Activated CD4-positive, alpha-beta T cell treated with anti-CD3 and anti-CD28 coated beads, Interleukin-2, amount 10 ng/mL, durations not matched to agents 7 days and 5 days (primary cell): ENCODE data around the gene PTPRN2. TPM values are rescaled to one million over a fixed set of nuclear protein-coding genes. Genes with fewer than 3 reads are reported as not detected.
"Not testable (repeated sequence)": the region's sequence is repeated elsewhere in the genome, so short reads cannot be mapped to it uniquely, and the experiment has no call there.

Experiments used
- CTCF ChIA-PET: fragments of 350-600 bp; sonication (Branson Sonifier 250); formaldehyde crosslinking; loops from one replicate; lab custom pipeline; 2021; ENCODE audit warnings: antibody characterized with exemption; lab: Charles Lee
- POLR2A ChIA-PET: fragments of 350-600 bp; sonication (Branson Sonifier 250); formaldehyde crosslinking; loops from one replicate; lab custom pipeline; 2021; ENCODE audit warnings: antibody characterized with exemption; lab: Charles Lee
- DNase-seq: peaks from one replicate; pipeline ENCODE4 v3.0.0-alpha.2; 2020
- H3K27ac Mint-ChIP-seq: one replicate; pipeline ENCODE4 v1.8.0; 2021; ENCODE audit warnings: mild to moderate bottlenecking, moderate library complexity, mixed read lengths
- H3K27me3 Mint-ChIP-seq: one replicate; pipeline ENCODE4 v1.8.0; 2021; ENCODE audit warnings: mixed read lengths
- H3K36me3 Mint-ChIP-seq: one replicate; pipeline ENCODE4 v1.8.0; 2021; ENCODE audit warnings: low read depth, mixed read lengths
- H3K4me1 Mint-ChIP-seq: one replicate; pipeline ENCODE4 v1.8.0; 2021; ENCODE audit warnings: mixed read lengths
- H3K4me3 Mint-ChIP-seq: one replicate; pipeline ENCODE4 v1.8.0; 2021; ENCODE audit warnings: mild to moderate bottlenecking, moderate library complexity, mixed read lengths
- H3K9me3 Mint-ChIP-seq: one replicate; pipeline ENCODE4 v1.8.0; 2021; ENCODE audit warnings: mixed read lengths
- total RNA-seq, 2 experiments: library from RNA; stranded (reverse); gene quantifications; one replicate each; pipeline ENCODE4 v1.2.3, GENCODE V29; 2021

PTPRN2 gene
- total RNA-seq, 2 experiments from 2014 or later: 2.6 to 2.7 TPM

DNA sequence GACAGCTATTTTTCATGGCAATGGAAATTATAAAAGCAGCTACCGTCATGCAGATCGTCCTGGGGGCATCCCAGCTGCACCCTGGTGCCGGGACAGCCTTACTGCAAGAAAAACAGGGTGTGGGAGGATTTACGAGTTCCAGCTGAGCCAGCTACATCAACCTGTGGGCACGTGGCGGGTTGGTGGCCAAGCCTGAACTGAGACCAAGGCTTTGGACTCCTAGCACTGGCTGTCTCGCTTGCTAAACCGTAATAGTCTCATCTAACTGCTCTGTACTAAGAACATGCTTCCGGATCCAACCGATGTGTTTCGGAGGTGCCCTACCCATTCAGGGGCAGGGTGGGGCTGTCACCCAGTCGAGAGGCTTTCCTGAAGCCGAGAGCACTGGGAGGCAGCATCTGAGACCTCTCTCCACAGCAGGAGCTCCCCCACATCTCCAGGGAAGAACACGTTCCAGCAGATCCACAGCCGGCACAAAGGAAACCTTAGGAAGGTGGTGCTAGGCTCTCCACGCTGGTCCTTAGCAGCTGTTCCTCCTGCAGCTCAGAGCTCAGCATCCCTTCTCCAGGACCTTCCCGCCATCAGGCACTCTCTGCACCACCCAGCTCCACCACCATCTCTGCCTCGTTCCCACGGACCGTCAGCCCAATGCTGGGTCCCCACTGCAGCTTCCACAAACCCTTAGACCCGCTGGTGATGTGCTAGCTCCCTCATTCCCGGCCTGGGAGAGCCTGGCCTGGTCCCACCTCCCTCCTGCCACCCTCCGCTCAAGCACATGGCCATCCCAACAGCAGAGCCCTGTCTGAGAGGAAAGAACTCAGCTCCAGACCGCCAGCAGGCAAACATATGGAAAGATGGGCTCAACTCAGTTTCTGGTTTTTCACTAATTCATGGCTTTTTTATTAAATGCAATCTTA is 158.5 kb downstream of the PTPRN2 start:
- no peaks in the 10 kb centered on the region for H3K36me3 Mint-ChIP-seq
- no peaks in the 10 kb centered on the region for H3K4me1 Mint-ChIP-seq
- no peaks in the 10 kb centered on the region for H3K9me3 Mint-ChIP-seq
- no peak overlapping the region for H3K4me3 Mint-ChIP-seq
- DNase-seq: no peak
- no peak overlapping the region for H3K27ac Mint-ChIP-seq
- H3K27me3 Mint-ChIP-seq: no peaks in the 10 kb centered on the region
- POLR2A ChIA-PET: no interaction called here
- CTCF ChIA-PET: interaction anchor here (0.6 to 0.7 kb wide), 3 partner anchors 17 to 100 kb away, joined by 3 read pairs; no protein-coding TSS in a partner anchor

DNA sequence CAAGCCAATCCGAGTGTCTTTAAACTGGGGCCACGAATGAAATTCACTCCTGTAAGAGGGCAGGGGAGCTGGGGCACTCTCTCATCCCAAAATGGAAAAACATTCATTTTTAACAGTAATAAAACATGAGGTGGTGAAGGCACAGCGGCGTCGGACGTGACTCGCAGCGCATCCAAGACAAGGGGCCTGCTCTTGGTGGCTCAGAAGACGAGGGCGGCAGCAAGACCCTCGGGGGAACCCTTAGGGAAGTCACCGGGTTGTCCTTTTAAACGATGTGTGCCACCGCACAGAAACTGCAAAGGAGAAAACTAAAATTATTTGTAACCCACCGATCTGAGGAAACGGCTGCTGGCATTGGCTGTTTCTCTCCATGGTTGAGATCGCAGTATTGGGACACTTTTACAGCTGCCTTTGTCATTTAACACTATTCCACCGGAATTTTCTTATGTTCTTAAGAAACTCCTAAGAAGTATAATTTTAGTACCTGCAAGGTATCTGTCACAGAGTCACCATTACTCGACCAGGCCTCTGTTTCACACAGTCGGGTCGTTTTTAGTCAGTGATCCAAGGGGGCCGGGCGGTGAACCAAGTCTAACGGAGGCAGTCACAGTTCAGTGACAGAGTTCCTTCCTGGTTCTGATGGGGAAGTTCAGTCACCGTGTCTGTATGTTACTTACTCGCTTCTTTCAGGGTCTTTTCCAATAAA is 159.3 kb downstream of the PTPRN2 start:
- no peaks in the 10 kb centered on the region for H3K9me3 Mint-ChIP-seq
- ChIA-PET POLR2A (no interaction called here), CTCF (interaction anchor here (0.6 kb wide), 1 partner anchor 16 kb away, joined by 3 read pairs; no protein-coding TSS in a partner anchor)
- DNase-seq: no peak
- H3K4me1 Mint-ChIP-seq: no peaks in the 10 kb centered on the region
- no peak overlapping the region for H3K4me3 Mint-ChIP-seq
- H3K27me3 Mint-ChIP-seq: no peaks in the 10 kb centered on the region
- no peaks in the 10 kb centered on the region for H3K36me3 Mint-ChIP-seq
- no peak overlapping the region for H3K27ac Mint-ChIP-seq

DNA sequence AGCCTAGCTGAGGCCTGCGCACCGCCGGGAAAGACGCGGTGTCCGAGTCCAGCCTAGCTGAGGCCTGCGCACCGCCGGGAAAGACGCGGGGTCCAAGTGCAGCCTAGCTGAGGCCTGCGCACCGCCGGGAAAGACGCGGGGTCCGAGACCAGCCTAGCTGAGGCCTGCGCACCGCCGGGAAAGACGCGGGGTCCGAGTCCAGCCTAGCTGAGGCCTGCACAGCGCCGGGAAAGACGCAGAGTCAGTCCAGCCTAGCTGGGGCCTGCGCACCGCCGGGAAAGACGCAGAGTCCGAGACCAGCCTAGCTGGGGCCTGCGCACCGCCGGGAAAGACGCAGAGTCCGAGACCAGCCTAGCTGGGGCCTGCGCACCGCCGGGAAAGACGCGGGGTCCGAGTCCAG is 161.9 kb downstream of the PTPRN2 start:
- DNase-seq, H3K36me3 Mint-ChIP-seq, POLR2A ChIA-PET, H3K27me3 Mint-ChIP-seq, H3K4me3 Mint-ChIP-seq, H3K9me3 Mint-ChIP-seq, H3K27ac Mint-ChIP-seq, H3K4me1 Mint-ChIP-seq, CTCF ChIA-PET: not testable (repeated sequence)

DNA sequence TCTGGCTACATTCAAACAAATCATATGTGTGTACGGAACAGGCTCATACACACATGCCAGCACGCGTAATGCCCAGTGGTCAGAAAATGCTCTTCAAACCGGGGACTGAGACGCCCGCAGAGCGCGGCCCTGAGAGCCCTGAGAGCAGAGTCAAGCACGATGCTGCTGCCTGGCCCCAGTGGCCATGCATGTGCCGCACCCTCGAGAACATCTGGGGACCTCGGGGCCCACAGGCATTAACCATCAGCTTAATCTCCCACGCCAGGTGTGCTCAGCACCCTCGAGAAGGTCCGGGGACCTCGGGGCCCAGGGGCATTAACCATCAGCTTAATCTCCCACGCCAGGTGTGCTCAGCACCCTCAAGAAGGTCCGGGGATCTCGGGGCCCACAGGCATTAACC is 163.1 kb downstream of the PTPRN2 start:
- no peaks in the 10 kb centered on the region for H3K27me3 Mint-ChIP-seq
- H3K27ac Mint-ChIP-seq: no peak overlapping the region
- CTCF ChIA-PET: no interaction called here
- no peaks in the 10 kb centered on the region for H3K4me1 Mint-ChIP-seq
- no peaks in the 10 kb centered on the region for H3K9me3 Mint-ChIP-seq
- no peaks in the 10 kb centered on the region for H3K36me3 Mint-ChIP-seq
- no peak overlapping the region for H3K4me3 Mint-ChIP-seq
- POLR2A ChIA-PET: no interaction called here
- DNase-seq: no peak

DNA sequence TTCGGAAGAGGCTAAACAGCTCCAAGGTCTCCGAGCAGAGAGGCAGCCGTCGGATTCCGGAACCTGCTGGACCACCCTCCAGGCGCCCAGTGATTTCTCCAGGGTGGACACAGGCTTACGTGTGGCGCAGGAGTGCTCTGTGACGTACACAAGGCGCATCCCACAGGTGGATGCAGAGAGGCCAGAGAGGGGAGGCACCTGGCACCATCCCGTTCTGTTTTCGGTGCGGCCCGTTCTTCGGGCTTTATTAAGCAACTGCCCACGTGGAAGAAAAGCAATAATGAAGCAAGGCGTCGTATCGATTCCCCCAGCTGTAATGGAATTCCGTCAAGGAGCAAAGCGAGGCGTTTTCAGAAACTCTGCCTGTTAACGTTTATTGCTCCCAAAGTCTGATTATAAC is 163.6 kb downstream of the PTPRN2 start:
- Mint-ChIP-seq H3K9me3 (peaks cover 1% of the 10 kb centered on the region), H3K27ac (no peak overlapping the region), H3K4me1 (no peaks in the 10 kb centered on the region), H3K27me3 (no peaks in the 10 kb centered on the region), H3K4me3 (no peak overlapping the region), H3K36me3 (no peaks in the 10 kb centered on the region)
- ChIA-PET POLR2A (no interaction called here), CTCF (no interaction called here)
- DNase-seq: no peak

DNA sequence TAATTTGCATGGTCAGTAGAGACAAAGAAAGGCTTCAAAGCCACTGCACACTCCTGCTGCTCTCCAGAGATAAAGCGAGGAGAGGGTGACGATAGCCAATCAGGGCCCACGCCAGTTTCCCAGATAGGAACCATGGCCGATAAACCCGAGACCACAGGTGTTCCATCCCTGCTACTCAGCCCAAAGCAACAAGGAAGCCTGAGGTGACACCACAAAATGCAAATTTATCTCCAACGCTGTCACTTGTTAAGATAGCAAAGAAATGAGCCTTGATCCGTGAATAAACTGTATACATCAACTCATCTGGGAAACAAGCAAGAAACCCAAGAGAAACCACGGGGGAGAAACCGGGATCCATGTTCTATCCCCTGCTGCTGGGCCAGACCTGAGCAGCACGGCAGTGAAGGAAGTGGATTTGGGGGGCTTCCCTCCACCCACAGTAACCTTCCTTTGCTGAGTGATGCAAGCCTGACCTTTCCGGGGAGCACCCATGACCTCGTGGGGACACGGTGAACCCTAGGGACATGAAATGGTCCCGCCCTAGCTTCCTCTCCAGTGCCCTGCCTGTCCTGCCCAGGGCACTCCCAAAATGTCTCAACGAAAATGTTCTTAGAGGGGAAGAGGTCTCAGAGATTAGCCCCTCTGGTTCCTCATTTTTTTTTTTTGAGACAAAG is 164.6 kb downstream of the PTPRN2 start:
- no peaks in the 10 kb centered on the region for H3K4me1 Mint-ChIP-seq
- H3K4me3 Mint-ChIP-seq: no peak overlapping the region
- no peak for DNase-seq
- no peaks in the 10 kb centered on the region for H3K27me3 Mint-ChIP-seq
- ChIA-PET POLR2A (no interaction called here), CTCF (interaction anchor here (0.7 kb wide), 1 partner anchor 589 kb away, joined by 5 read pairs; no protein-coding TSS in a partner anchor)
- no peak overlapping the region for H3K27ac Mint-ChIP-seq
- H3K36me3 Mint-ChIP-seq: no peaks in the 10 kb centered on the region
- H3K9me3 Mint-ChIP-seq: peaks cover 6% of the 10 kb centered on the region

DNA sequence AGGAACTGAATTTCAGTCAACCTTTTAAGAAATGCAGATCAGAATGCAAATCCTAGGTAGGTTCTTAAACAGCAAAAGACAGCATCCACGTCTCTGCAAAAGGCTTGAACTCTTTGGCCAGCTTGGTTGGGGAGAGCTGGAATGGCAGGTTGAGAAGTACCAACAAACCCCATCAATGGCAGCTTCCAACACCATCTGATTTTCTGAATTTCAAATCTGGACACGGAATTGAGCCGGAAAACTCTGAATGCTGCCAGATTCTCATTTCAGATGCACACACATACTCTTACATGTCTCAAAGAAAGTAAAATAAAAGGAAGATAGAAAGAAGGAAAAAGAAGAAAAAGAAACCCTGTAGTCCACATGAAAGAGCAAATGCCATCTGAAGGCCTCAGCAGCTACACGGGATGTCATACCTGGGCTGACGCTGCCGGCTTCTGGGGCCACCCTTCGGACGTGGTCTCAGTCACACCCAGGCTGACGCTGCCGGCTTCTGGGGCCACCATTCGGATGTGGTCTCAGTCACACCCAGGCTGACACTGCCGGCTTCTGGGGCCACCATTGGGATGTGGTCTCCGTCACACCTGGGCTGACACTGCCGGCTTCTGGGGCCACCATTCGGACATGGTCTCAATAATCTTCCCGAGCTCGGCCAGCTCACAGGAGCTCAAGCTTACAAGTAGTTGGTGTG is 165.3 kb downstream of the PTPRN2 start:
- CTCF ChIA-PET: no interaction called here
- Mint-ChIP-seq H3K9me3 (peaks cover 10% of the 10 kb centered on the region), H3K4me3 (no peak overlapping the region), H3K27me3 (no peaks in the 10 kb centered on the region), H3K4me1 (no peaks in the 10 kb centered on the region), H3K36me3 (no peaks in the 10 kb centered on the region), H3K27ac (no peak overlapping the region)
- DNase-seq: no peak
- POLR2A ChIA-PET: no interaction called here

DNA sequence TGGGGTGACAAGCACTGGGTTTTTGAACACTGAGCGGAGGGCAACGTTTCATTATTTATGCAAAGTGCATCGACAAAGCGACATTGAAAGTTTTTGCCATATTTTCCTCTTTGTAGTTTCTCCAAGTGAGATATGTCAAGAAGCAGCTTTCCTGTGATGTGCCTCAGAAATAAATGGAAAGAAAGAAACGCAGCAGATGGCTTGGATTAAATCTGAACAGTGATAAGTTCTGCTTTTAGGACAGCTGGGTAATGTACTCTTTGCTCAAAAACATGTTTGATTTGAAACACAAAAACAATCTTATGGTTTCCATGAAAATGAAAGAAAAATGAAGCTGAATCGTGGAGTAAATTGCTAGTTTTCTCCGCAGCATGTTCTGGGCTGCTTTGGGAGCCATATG is 166.3 kb downstream of the PTPRN2 start:
- Mint-ChIP-seq H3K27me3 (no peaks in the 10 kb centered on the region), H3K4me3 (no peak overlapping the region), H3K9me3 (peaks cover 19% of the 10 kb centered on the region), H3K4me1 (no peaks in the 10 kb centered on the region), H3K36me3 (no peaks in the 10 kb centered on the region), H3K27ac (no peak overlapping the region)
- no peak for DNase-seq
- POLR2A ChIA-PET: no interaction called here
- CTCF ChIA-PET: no interaction called here

DNA sequence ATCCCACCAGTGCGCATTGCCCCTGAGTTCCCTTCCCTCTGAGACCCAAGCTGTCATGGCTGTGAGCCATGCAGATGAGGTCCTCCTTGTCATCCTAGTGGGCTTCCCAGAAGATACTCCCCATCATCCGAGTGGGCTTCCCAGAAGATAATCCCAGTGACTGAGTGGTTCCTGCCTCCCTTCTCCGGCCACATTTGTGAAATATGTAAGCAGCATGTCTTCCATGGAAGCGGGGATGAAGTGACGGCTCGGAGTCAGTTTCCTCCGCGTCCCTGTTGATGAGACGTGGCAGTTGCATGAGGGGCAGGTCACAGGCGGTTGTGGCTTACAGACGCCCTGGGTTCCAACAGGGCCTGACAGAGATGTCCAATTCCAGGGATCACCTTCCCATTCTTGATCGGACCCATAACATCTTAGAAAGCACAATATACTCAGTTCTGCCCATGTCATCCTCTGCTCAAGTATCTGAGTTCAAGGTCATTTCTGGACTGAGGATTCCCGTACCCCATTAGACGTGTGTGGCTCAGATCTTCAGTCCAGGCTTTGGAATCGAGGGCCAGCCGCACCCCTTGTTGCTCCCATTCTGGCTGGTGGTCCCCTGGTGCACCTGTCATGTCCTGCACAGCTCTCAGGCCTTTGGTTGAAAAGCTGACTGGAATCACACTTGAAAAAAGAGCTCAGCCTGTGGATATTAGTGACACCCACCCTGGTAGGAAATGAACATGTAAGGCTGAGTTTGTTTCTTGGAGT is 166.9 kb downstream of the PTPRN2 start:
- H3K27ac Mint-ChIP-seq: no peak overlapping the region
- CTCF ChIA-PET: no interaction called here
- no peaks in the 10 kb centered on the region for H3K4me1 Mint-ChIP-seq
- no peak for DNase-seq
- POLR2A ChIA-PET: no interaction called here
- H3K9me3 Mint-ChIP-seq: peaks cover 20% of the 10 kb centered on the region
- H3K27me3 Mint-ChIP-seq: no peaks in the 10 kb centered on the region
- H3K4me3 Mint-ChIP-seq: no peak overlapping the region
- H3K36me3 Mint-ChIP-seq: no peaks in the 10 kb centered on the region

DNA sequence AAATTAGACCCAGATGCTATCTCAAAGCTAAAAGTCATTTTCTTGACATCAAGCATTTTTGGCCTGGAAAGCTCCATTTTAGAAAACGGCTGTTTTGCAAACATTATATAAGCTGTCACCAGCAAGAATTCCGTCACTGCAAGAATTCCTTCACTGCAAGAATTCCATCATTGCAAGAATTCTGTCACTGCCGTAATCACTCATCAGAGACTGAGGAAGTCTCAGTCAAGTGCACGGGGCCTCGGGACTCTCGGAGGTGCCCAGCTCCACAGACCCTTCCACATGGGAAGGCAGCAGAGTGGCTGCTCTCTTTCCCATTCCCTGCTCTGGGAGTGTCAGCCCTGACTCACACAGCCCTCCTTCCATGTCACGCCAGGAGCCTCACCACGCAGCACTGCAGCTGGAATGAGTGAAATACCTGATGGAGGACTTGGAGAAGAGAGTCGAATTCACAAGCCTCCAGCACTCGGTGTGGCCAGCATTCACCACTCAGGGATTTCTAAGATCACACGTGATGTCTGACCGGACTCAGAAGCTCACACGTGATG is 168.3 kb downstream of the PTPRN2 start:
- Mint-ChIP-seq H3K4me3 (no peak overlapping the region), H3K36me3 (no peaks in the 10 kb centered on the region), H3K27ac (no peak overlapping the region), H3K27me3 (no peaks in the 10 kb centered on the region), H3K4me1 (no peaks in the 10 kb centered on the region), H3K9me3 (peaks cover 20% of the 10 kb centered on the region)
- DNase-seq: no peak
- ChIA-PET CTCF (no interaction called here), POLR2A (no interaction called here)

DNA sequence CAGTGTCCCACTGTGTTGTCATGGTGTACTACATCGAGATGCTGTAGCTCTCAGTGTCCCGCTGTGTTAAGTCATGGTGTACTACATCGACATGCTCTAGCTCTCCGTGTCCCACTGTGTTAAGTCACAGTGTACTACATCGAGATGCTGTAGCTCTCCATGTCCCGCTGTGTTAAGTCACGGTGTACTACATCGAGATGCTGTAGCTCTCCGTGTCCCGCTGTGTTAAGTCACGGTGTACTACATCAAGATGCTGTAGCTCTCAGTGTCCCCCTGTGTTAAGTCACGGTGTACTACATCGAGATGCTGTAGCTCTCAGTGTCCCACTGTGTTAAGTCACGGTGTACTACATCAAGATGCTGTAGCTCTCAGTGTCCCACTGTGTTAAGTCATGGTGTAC is 169.2 kb downstream of the PTPRN2 start:
- H3K4me1 Mint-ChIP-seq, H3K27me3 Mint-ChIP-seq, H3K36me3 Mint-ChIP-seq, DNase-seq, CTCF ChIA-PET, POLR2A ChIA-PET, H3K4me3 Mint-ChIP-seq, H3K27ac Mint-ChIP-seq: not testable (repeated sequence)
- H3K9me3 Mint-ChIP-seq: peaks cover 20% of the 10 kb centered on the region
